WTC11 (cell line): Measurements from ENCODE around the gene PCDHGB4. TPM values are rescaled to one million over a fixed set of nuclear protein-coding genes. Genes with fewer than 3 reads are reported as not detected.

ENCODE experiments used
- ATAC-seq: fragments of 200-7000 bp; cut with Tn5 transposase; 2 replicates; pipeline ENCODE4 v1.10.0; 2021; ENCODE audit warnings: mild to moderate bottlenecking, moderate library complexity
- CTCF ChIA-PET: fragments of 300-600 bp; sonication (Branson Sonifier 250); formaldehyde crosslinking; loops from one replicate; lab custom pipeline; 2021; ENCODE audit warnings: antibody characterized with exemption; lab: Charles Lee
- POLR2A ChIA-PET: fragments of 350-600 bp; sonication (Branson Sonifier 250); formaldehyde crosslinking; loops from one replicate; lab custom pipeline; 2021; ENCODE audit warnings: antibody characterized with exemption; lab: Charles Lee
- DNase-seq: peaks from one replicate; pipeline ENCODE4 v3.0.0; 2021; ENCODE audit warnings: low spot score
- H3K27ac Mint-ChIP-seq: 2 replicates; pipeline ENCODE4 v1.8.0; 2021; ENCODE audit warnings: mixed read lengths
- H3K27me3 Mint-ChIP-seq: 2 replicates; pipeline ENCODE4 v1.8.0; 2021; ENCODE audit warnings: low read depth, mild to moderate bottlenecking, moderate library complexity, mixed read lengths
- H3K36me3 Mint-ChIP-seq: 2 replicates; pipeline ENCODE4 v1.8.0; 2021; ENCODE audit warnings: mixed read lengths
- H3K4me1 Mint-ChIP-seq: 2 replicates; pipeline ENCODE4 v1.8.0; 2022; ENCODE audit warnings: mixed read lengths
- H3K4me3 Mint-ChIP-seq: 2 replicates; pipeline ENCODE4 v1.8.0; 2021; ENCODE audit warnings: mild to moderate bottlenecking, moderate library complexity, mixed read lengths
- H3K9me3 Mint-ChIP-seq: 2 replicates; pipeline ENCODE4 v1.8.0; 2021; ENCODE audit warnings: mixed read lengths
- EMX1 ChIP-seq: fragments of 250-450 bp; sonication (Bioruptor Pico); IDR thresholded peaks from 2 replicates; pipeline ENCODE4 v1.8.0; 2021; ENCODE audit warnings: mild to moderate bottlenecking
- FOXJ3 ChIP-seq: sonication (generic); formaldehyde crosslinking; IDR thresholded peaks from 2 replicates; pipeline ENCODE4 v1.9.0; 2021; ENCODE audit warnings: missing genetic modification reagents, mild to moderate bottlenecking, borderline replicate concordance
- NFATC4 ChIP-seq: fragments of 250-450 bp; sonication (Bioruptor Pico); IDR thresholded peaks from 2 replicates; pipeline ENCODE4 v1.9.0; 2021; ENCODE audit warnings: mild to moderate bottlenecking
- NFYB ChIP-seq: sonication (generic); formaldehyde crosslinking; conservative IDR thresholded peaks from 2 replicates; pipeline ENCODE4 v1.8.0; 2022; ENCODE audit warnings: low read depth, missing genetic modification reagents
- NR1H2 ChIP-seq: sonication (generic); formaldehyde crosslinking; IDR thresholded peaks from 2 replicates; pipeline ENCODE4 v1.9.0; 2021; ENCODE audit warnings: mild to moderate bottlenecking, moderate library complexity, missing genetic modification reagents
- RELA ChIP-seq: sonication (generic); formaldehyde crosslinking; IDR thresholded peaks from 2 replicates; pipeline ENCODE4 v1.8.1; 2022; ENCODE audit warnings: missing genetic modification reagents, mild to moderate bottlenecking, borderline replicate concordance
- SMAD4 ChIP-seq: sonication (generic); formaldehyde crosslinking; IDR thresholded peaks from 2 replicates; pipeline ENCODE4 v1.8.0; 2022; ENCODE audit warnings: mild to moderate bottlenecking, missing genetic modification reagents
- TEAD4 ChIP-seq: sonication (generic); formaldehyde crosslinking; IDR thresholded peaks from 2 replicates; pipeline ENCODE4 v1.8.0; 2022; ENCODE audit warnings: mild to moderate bottlenecking, missing genetic modification reagents
- TP53 ChIP-seq: sonication (generic); formaldehyde crosslinking; IDR thresholded peaks from 2 replicates; pipeline ENCODE4 v1.8.1; 2023; ENCODE audit warnings: mild to moderate bottlenecking, missing genetic modification reagents
- ZNF396 ChIP-seq: fragments of 250-450 bp; sonication (Bioruptor Pico); IDR thresholded peaks from 2 replicates; pipeline ENCODE4 v1.8.0; 2021; ENCODE audit warnings: mild to moderate bottlenecking, moderate library complexity, borderline replicate concordance
- total RNA-seq: library from RNA; stranded (reverse); gene quantifications from 3 replicates; pipeline ENCODE4 v1.2.3, GENCODE V29; 2021
- TF ChIP-seq, protein P1 (sequence below): sonication (generic); formaldehyde crosslinking; IDR thresholded peaks from 2 replicates; pipeline ENCODE4 v1.8.1; 2022; ENCODE audit warnings: mild to moderate bottlenecking, missing genetic modification reagents, moderate library complexity, borderline replicate concordance
- TF ChIP-seq, protein P2 (sequence below): fragments of 250-450 bp; sonication (Bioruptor Pico); IDR thresholded peaks from 2 replicates; pipeline ENCODE4 v1.9.0; 2021; ENCODE audit warnings: mild to moderate bottlenecking, borderline replicate concordance
- TF ChIP-seq, protein P3 (sequence below): sonication (generic); formaldehyde crosslinking; IDR thresholded peaks from 2 replicates; pipeline ENCODE4 v1.8.0; 2023; ENCODE audit warnings: missing genetic modification reagents, mild to moderate bottlenecking, borderline replicate concordance
- TF ChIP-seq, protein P4 (sequence below): fragments of 250-450 bp; sonication (Bioruptor Pico); IDR thresholded peaks from 2 replicates; pipeline ENCODE4 v1.9.0; 2021; ENCODE audit warnings: moderate library complexity, mild to moderate bottlenecking, inconsistent platforms, borderline replicate concordance
- TF ChIP-seq, protein P5 (sequence below): sonication (generic); formaldehyde crosslinking; IDR thresholded peaks from 2 replicates; pipeline ENCODE4 v1.8.1; 2023; ENCODE audit warnings: mild to moderate bottlenecking, missing genetic modification reagents, borderline replicate concordance

The PCDHGB4 gene
- total RNA-seq, 1 experiment from 2014 or later: 9.1 TPM

DNA sequence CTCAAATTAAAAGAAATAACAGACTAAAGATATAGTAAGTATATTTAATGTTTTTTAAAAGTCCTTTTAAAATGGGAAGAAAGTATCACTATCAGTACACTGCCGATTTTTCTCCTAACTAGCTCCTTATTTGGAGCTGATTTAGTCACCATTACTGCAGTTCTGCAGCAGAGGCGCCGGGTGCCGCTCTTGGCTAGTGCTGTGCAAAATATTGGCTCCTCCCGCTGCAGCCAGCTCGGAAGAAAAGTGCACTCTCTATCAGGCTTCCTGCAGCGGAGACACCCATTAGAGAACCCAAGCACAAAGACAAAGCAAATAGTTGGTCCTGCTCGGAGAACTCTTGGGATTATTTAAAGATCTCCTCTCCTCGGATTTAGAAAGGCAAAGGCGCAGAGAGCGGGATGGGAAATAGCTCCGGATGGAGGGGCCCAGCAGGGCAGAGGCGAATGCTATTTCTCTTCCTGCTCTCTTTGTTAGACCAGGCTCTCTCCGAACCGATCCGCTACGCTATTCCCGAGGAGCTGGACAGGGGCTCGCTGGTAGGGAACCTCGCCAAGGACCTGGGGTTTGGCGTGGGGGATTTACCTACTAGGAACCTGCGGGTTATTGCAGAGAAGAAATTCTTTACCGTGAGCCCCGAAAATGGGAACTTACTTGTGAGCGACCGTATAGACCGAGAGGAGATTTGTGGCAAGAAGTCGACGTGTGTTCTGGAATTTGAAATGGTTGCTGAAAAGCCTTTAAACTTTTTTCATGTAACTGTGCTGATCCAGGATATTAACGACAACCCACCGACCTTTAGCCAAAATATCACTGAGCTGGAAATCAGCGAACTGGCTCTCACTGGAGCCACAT is 17.3 kb upstream of the PCDHGB4 start, which contains the start of gene PCDHGB3 (continued):
- TF ChIP-seq FOXJ3 (CRISPR knock-in tag) (no peak), NFATC4 (no peak), NR1H2 (CRISPR knock-in tag) (no peak), TEAD4 (CRISPR knock-in tag) (no peak), TP53 (no peak), SMAD4 (CRISPR knock-in tag) (no peak)
- TF ChIP-seq, protein P1, sequence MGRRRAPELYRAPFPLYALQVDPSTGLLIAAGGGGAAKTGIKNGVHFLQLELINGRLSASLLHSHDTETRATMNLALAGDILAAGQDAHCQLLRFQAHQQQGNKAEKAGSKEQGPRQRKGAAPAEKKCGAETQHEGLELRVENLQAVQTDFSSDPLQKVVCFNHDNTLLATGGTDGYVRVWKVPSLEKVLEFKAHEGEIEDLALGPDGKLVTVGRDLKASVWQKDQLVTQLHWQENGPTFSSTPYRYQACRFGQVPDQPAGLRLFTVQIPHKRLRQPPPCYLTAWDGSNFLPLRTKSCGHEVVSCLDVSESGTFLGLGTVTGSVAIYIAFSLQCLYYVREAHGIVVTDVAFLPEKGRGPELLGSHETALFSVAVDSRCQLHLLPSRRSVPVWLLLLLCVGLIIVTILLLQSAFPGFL (CRISPR knock-in tag): no peak

DNA sequence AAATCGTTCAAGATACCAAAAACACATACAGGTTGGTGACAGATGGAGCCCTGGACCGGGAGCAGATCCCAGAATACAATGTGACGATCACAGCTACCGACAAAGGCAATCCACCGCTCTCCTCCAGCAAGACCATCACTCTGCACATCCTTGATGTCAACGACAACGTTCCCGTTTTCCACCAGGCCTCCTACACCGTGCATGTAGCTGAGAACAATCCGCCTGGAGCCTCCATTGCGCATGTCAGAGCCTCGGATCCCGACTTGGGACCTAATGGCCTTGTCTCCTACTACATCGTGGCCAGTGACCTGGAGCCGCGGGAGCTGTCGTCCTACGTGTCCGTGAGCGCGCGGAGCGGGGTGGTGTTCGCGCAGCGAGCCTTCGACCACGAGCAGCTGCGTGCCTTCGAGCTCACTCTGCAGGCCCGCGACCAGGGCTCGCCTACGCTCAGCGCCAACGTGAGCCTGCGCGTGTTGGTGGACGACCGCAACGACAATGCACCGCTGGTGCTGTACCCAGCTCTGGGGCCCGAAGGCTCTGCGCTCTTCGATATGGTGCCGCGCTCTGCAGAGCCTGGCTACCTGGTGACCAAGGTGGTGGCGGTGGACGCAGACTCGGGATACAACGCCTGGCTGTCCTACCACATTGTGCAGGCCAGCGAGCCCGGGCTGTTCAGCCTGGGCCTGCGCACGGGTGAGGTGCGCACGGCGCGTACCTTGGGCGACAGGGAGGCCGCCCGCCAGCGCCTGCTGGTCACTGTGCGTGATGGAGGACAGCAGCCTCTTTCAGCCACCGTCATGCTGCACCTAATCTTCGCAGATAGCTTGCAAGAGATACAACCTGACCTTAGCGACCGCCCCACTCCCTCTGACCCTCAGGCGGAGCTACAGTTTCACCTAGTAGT is 15.7 kb upstream of the PCDHGB4 start:
- peaks cover 55% of the 10 kb centered on the region for H3K9me3 Mint-ChIP-seq
- peaks cover 56% of the 10 kb centered on the region for H3K36me3 Mint-ChIP-seq
- H3K4me1 Mint-ChIP-seq: peaks cover 5% of the 10 kb centered on the region
- no peak overlapping the region for H3K27ac Mint-ChIP-seq
- ChIA-PET CTCF (interaction anchor here (1.0 to 3.5 kb wide), 10 partner anchors 16 to 192 kb away, joined by 3 to 37 read pairs (median 8); partner anchors contain the start of genes PCDHB14, PCDHB16, PCDHGA10 and PCDHGA2), POLR2A (no interaction called here)
- DNase-seq (no peak), ATAC-seq (no peak)
- H3K27me3 Mint-ChIP-seq: peaks cover 9% of the 10 kb centered on the region
- no peak overlapping the region for H3K4me3 Mint-ChIP-seq
- TF ChIP-seq, protein P2, sequence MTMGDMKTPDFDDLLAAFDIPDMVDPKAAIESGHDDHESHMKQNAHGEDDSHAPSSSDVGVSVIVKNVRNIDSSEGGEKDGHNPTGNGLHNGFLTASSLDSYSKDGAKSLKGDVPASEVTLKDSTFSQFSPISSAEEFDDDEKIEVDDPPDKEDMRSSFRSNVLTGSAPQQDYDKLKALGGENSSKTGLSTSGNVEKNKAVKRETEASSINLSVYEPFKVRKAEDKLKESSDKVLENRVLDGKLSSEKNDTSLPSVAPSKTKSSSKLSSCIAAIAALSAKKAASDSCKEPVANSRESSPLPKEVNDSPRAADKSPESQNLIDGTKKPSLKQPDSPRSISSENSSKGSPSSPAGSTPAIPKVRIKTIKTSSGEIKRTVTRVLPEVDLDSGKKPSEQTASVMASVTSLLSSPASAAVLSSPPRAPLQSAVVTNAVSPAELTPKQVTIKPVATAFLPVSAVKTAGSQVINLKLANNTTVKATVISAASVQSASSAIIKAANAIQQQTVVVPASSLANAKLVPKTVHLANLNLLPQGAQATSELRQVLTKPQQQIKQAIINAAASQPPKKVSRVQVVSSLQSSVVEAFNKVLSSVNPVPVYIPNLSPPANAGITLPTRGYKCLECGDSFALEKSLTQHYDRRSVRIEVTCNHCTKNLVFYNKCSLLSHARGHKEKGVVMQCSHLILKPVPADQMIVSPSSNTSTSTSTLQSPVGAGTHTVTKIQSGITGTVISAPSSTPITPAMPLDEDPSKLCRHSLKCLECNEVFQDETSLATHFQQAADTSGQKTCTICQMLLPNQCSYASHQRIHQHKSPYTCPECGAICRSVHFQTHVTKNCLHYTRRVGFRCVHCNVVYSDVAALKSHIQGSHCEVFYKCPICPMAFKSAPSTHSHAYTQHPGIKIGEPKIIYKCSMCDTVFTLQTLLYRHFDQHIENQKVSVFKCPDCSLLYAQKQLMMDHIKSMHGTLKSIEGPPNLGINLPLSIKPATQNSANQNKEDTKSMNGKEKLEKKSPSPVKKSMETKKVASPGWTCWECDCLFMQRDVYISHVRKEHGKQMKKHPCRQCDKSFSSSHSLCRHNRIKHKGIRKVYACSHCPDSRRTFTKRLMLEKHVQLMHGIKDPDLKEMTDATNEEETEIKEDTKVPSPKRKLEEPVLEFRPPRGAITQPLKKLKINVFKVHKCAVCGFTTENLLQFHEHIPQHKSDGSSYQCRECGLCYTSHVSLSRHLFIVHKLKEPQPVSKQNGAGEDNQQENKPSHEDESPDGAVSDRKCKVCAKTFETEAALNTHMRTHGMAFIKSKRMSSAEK (CRISPR knock-in tag): no peak
- TF ChIP-seq EMX1 (CRISPR knock-in tag): no peak
- TF ChIP-seq, protein P3, sequence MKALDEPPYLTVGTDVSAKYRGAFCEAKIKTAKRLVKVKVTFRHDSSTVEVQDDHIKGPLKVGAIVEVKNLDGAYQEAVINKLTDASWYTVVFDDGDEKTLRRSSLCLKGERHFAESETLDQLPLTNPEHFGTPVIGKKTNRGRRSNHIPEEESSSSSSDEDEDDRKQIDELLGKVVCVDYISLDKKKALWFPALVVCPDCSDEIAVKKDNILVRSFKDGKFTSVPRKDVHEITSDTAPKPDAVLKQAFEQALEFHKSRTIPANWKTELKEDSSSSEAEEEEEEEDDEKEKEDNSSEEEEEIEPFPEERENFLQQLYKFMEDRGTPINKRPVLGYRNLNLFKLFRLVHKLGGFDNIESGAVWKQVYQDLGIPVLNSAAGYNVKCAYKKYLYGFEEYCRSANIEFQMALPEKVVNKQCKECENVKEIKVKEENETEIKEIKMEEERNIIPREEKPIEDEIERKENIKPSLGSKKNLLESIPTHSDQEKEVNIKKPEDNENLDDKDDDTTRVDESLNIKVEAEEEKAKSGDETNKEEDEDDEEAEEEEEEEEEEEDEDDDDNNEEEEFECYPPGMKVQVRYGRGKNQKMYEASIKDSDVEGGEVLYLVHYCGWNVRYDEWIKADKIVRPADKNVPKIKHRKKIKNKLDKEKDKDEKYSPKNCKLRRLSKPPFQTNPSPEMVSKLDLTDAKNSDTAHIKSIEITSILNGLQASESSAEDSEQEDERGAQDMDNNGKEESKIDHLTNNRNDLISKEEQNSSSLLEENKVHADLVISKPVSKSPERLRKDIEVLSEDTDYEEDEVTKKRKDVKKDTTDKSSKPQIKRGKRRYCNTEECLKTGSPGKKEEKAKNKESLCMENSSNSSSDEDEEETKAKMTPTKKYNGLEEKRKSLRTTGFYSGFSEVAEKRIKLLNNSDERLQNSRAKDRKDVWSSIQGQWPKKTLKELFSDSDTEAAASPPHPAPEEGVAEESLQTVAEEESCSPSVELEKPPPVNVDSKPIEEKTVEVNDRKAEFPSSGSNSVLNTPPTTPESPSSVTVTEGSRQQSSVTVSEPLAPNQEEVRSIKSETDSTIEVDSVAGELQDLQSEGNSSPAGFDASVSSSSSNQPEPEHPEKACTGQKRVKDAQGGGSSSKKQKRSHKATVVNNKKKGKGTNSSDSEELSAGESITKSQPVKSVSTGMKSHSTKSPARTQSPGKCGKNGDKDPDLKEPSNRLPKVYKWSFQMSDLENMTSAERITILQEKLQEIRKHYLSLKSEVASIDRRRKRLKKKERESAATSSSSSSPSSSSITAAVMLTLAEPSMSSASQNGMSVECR (CRISPR knock-in tag): no peak
- TF ChIP-seq, protein P4, sequence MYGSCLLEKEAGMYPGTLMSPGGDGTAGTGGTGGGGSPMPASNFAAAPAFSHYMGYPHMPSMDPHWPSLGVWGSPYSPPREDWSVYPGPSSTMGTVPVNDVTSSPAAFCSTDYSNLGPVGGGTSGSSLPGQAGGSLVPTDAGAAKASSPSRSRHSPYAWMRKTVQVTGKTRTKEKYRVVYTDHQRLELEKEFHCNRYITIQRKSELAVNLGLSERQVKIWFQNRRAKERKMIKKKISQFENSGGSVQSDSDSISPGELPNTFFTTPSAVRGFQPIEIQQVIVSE (CRISPR knock-in tag): no peak
- TF ChIP-seq, protein P5, sequence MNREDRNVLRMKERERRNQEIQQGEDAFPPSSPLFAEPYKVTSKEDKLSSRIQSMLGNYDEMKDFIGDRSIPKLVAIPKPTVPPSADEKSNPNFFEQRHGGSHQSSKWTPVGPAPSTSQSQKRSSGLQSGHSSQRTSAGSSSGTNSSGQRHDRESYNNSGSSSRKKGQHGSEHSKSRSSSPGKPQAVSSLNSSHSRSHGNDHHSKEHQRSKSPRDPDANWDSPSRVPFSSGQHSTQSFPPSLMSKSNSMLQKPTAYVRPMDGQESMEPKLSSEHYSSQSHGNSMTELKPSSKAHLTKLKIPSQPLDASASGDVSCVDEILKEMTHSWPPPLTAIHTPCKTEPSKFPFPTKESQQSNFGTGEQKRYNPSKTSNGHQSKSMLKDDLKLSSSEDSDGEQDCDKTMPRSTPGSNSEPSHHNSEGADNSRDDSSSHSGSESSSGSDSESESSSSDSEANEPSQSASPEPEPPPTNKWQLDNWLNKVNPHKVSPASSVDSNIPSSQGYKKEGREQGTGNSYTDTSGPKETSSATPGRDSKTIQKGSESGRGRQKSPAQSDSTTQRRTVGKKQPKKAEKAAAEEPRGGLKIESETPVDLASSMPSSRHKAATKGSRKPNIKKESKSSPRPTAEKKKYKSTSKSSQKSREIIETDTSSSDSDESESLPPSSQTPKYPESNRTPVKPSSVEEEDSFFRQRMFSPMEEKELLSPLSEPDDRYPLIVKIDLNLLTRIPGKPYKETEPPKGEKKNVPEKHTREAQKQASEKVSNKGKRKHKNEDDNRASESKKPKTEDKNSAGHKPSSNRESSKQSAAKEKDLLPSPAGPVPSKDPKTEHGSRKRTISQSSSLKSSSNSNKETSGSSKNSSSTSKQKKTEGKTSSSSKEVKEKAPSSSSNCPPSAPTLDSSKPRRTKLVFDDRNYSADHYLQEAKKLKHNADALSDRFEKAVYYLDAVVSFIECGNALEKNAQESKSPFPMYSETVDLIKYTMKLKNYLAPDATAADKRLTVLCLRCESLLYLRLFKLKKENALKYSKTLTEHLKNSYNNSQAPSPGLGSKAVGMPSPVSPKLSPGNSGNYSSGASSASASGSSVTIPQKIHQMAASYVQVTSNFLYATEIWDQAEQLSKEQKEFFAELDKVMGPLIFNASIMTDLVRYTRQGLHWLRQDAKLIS (CRISPR knock-in tag): no peak
- no peak for TF ChIP-seq RELA (CRISPR knock-in tag)
- no peak for TF ChIP-seq NFYB (CRISPR knock-in tag)
- no peak for TF ChIP-seq ZNF396 (CRISPR knock-in tag)
